ENCODE data around the gene HGFAC. TPM values are rescaled to one million over a fixed set of nuclear protein-coding genes. Genes with fewer than 3 reads are reported as not detected.

HGFAC gene
- total RNA-seq, 1 experiment from 2014 or later = 0.37 TPM

DNA sequence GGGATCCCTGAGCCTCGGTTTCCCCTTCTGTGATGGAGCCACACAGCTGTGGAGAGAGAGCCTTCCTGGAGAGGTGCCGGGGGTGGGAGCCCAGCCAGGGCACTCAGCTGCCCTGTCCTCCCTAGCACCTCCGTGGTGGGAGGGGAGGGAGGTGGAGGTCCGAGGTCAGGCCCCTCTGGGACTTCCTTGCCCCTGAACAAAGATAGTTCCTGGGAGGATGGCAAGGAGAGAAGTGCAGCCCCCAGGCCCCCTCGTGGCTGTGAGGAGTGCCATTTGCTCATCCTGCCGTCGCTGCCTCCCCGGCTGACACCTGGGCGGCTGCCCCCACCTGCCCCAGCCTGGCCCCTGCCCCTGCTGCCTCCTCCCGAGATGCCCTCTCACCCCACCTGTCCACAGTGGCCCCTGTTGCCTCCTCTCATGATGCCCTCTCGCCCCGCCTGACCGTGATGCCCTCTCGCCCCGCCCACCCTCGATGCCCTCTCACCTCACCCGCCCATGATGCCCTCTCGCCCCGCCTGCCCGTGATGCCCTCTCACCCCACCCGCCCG, 34.0 kb downstream of the HGFAC start:
- H2BK20ac ChIP-seq (ENCODE audit: low read depth, low read length, poor library complexity, severe bottlenecking) = no peak overlapping the region
- H3K4ac ChIP-seq (ENCODE audit: low read depth, low read length) = no peak overlapping the region
- DNase-seq = no peak
- H4K91ac ChIP-seq (ENCODE audit: insufficient read length, low read depth, low read length) = no peak overlapping the region
- H4K5ac ChIP-seq (ENCODE audit: insufficient read length, low read depth, low read length) = no peak overlapping the region
- no peak overlapping the region for H3K9ac ChIP-seq (ENCODE audit: extremely low read depth, insufficient read length, low read length)
- Mint-ChIP-seq H3K36me3 (ENCODE audit: insufficient read depth in 1 of 3, low read depth in 3 of 3) (no peaks in the 10 kb centered on the region), H3K27ac (no peak overlapping the region), H3K4me1 (peaks cover 5 to 12% of the 10 kb centered on the region in 2 experiments), H3K4me3 (no peak overlapping the region), H3K27me3 (ENCODE audit: low read depth) (peaks cover 90% of the 10 kb centered on the region), H3K9me3 (no peaks in the 10 kb centered on the region)
- H3K79me2 ChIP-seq (ENCODE audit: insufficient read depth, low read length) = no peaks in the 10 kb centered on the region
- H2BK5ac ChIP-seq (ENCODE audit: insufficient read length, low read length) = no peak overlapping the region
- H3K79me1 ChIP-seq (ENCODE audit: insufficient read depth, low read depth, low read length, poor library complexity, severe bottlenecking) = no peaks in the 10 kb centered on the region
- H4K8ac ChIP-seq (replicated peaks; ENCODE audit: insufficient read length, low read depth, low read length) = no peak overlapping the region
- no CpG with 5 or more reads among the region's 22 CpGs for WGBS (ENCODE audit: extremely low coverage, insufficient read length, low lambda C conversion rate)
- no peak overlapping the region for H3K4me2 ChIP-seq (ENCODE audit: insufficient read depth, insufficient read length, low read length)
- no peaks in the 10 kb centered on the region for H4K20me1 ChIP-seq (ENCODE audit: control insufficient read depth, insufficient read depth, insufficient read length)
- H3K18ac ChIP-seq (ENCODE audit: insufficient read length, low read depth, low read length) = no peak overlapping the region
- no peaks in the 10 kb centered on the region for H3K4me1 ChIP-seq (ENCODE audit: insufficient read depth, low read length)
- no peak overlapping the region for H3T11ph ChIP-seq (ENCODE audit: low read length)
- no peak overlapping the region for H2AFZ ChIP-seq (ENCODE audit: low read length)
- H3K27me3 ChIP-seq (ENCODE audit: insufficient read depth, low read length) = no peaks in the 10 kb centered on the region; the same call in 1 of the 2 replicates
- H3K9me3 ChIP-seq (ENCODE audit: control insufficient read depth, low read depth, low read length) = no peaks in the 10 kb centered on the region
- no peak overlapping the region for H3K56ac ChIP-seq (ENCODE audit: insufficient read length, low read depth, low read length)
- H2BK15ac ChIP-seq (ENCODE audit: low read depth, low read length) = no peak overlapping the region
- H3K23me2 ChIP-seq (ENCODE audit: insufficient read length, low read depth, low read length, poor library complexity, severe bottlenecking) = no peaks in the 10 kb centered on the region
- no peak overlapping the region for H2BK120ac ChIP-seq (ENCODE audit: low read depth, low read length, poor library complexity, severe bottlenecking)
- H2AK5ac ChIP-seq (ENCODE audit: insufficient read length, low read length) = no peak overlapping the region
- no peak overlapping the region for H2BK12ac ChIP-seq (ENCODE audit: insufficient read length, low read depth, low read length)
- H3K23ac ChIP-seq (ENCODE audit: insufficient read length, low read depth, low read length) = no peak overlapping the region
- TF ChIP-seq, protein P1, sequence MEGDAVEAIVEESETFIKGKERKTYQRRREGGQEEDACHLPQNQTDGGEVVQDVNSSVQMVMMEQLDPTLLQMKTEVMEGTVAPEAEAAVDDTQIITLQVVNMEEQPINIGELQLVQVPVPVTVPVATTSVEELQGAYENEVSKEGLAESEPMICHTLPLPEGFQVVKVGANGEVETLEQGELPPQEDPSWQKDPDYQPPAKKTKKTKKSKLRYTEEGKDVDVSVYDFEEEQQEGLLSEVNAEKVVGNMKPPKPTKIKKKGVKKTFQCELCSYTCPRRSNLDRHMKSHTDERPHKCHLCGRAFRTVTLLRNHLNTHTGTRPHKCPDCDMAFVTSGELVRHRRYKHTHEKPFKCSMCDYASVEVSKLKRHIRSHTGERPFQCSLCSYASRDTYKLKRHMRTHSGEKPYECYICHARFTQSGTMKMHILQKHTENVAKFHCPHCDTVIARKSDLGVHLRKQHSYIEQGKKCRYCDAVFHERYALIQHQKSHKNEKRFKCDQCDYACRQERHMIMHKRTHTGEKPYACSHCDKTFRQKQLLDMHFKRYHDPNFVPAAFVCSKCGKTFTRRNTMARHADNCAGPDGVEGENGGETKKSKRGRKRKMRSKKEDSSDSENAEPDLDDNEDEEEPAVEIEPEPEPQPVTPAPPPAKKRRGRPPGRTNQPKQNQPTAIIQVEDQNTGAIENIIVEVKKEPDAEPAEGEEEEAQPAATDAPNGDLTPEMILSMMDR (conservative IDR thresholded peaks at IDR 0.05) = no peak
- H3K14ac ChIP-seq (ENCODE audit: insufficient read depth, low read length) = no peak overlapping the region
- no peak overlapping the region for H3K27ac ChIP-seq (ENCODE audit: insufficient read length, low read depth, low read length)

Data from H9 (cell line).